ENCODE data around the gene LDLRAP1.

The LDLRAP1 gene

GRCh38 chr1:25562101-25562927 is 18.9 kb downstream of the LDLRAP1 start:
- TF ChIP-seq CTCF (IDR thresholded peaks at IDR 0.05): no peak
- no peak for DNase-seq (ENCODE audit: low spot score)
- Histone ChIP-seq H3K4me3 (no peak overlapping the region), H3K27ac (peak overlapping the region in 1 of 2 donors; percentile 22)

GRCh38 chr1:25562928-25563283 is 19.5 kb downstream of the LDLRAP1 start:
- TF ChIP-seq CTCF (IDR thresholded peaks at IDR 0.05): no peak
- H3K27ac ChIP-seq: no peak overlapping the region
- no peak for DNase-seq (ENCODE audit: low spot score)
- H3K4me3 ChIP-seq: no peak overlapping the region

- DNase-seq (ENCODE audit: low spot score): no peak
Observed at GRCh38 chr1:25563330-25564215, 20.2 kb downstream of the LDLRAP1 start.

GRCh38 chr1:25564777-25565574 is 21.6 kb downstream of the LDLRAP1 start:
- DNase-seq (ENCODE audit: low spot score): no peak
- TF ChIP-seq CTCF (IDR thresholded peaks at IDR 0.05): no peak
- H3K27ac ChIP-seq: peak overlapping the region; percentile 10 to 26
- no peak overlapping the region for H3K4me3 ChIP-seq

More at GRCh38 chr1:25563330-25564215, 20.2 kb downstream of the LDLRAP1 start:
- Histone ChIP-seq H3K27ac (peak overlapping the region in 1 of 2 donors; percentile 41), H3K4me3 (no peak overlapping the region)
- no peak for TF ChIP-seq CTCF (IDR thresholded peaks at IDR 0.05)

GRCh38 chr1:25565626-25566025 is 22.2 kb downstream of the LDLRAP1 start:
- Histone ChIP-seq H3K4me3 (no peak overlapping the region), H3K27ac (peak overlapping the region; percentile 74 to 96)
- no peak for DNase-seq (ENCODE audit: low spot score)
- TF ChIP-seq CTCF (IDR thresholded peaks at IDR 0.05): no peak

GRCh38 chr1:25566176-25566729 is 22.8 kb downstream of the LDLRAP1 start:
- Histone ChIP-seq H3K4me3 (peak overlapping the region; percentile 44), H3K27ac (peak overlapping the region; percentile 74 to 96)
- no peak for TF ChIP-seq CTCF (IDR thresholded peaks at IDR 0.05)
- no peak for DNase-seq (ENCODE audit: low spot score)
